BLaER1 treated with 17β-estradiol and CSF1 and Interleukin-3, amounts not matched to agents 10 nM and 100 nM (cell line): ENCODE measurements around the gene TNFRSF12A.
"Not testable (repeated sequence)": the region's sequence is repeated elsewhere in the genome, so short reads cannot be mapped to it uniquely, and the experiment has no call there.

Experiments
- H3K27ac ChIP-seq, 11 experiments: shearing (Covaris generic); formaldehyde crosslinking; 2 replicates each; pipeline ENCODE4 v1.8.1; 2022
- H3K27me3 ChIP-seq, 11 experiments: shearing (Covaris generic); formaldehyde crosslinking; 2 replicates each; pipeline ENCODE4 v1.8.1; 2022
- H3K36me3 ChIP-seq, 11 experiments: shearing (Covaris generic); formaldehyde crosslinking; 2 replicates each; pipeline ENCODE4 v1.8.1; 2022
- H3K4me1 ChIP-seq, 10 experiments: shearing (Covaris generic); formaldehyde crosslinking; 2 replicates each; pipeline ENCODE4 v1.8.1; 2022
- H3K4me2 ChIP-seq, 11 experiments: shearing (Covaris generic); formaldehyde crosslinking; 2 replicates each; pipeline ENCODE4 v1.8.1; 2022
- H3K4me3 ChIP-seq, 10 experiments: shearing (Covaris generic); formaldehyde crosslinking; 2 replicates each; pipeline ENCODE4 v1.8.1; 2022
- H3K9ac ChIP-seq, 11 experiments: shearing (Covaris generic); formaldehyde crosslinking; 2 replicates each; pipeline ENCODE4 v1.8.1; 2022
- H3K9me3 ChIP-seq, 11 experiments: shearing (Covaris generic); formaldehyde crosslinking; replicated peaks in 1 of 11; 2 replicates each; pipeline ENCODE4 v1.8.1; 2022
- H4K20me1 ChIP-seq, 11 experiments: shearing (Covaris generic); formaldehyde crosslinking; 2 replicates each; pipeline ENCODE4 v1.8.1; 2022
- Cebpa-rat ChIP-seq, 11 experiments: shearing (Covaris generic); IDR thresholded peaks; 2 replicates each; pipeline ENCODE4 v1.8.1; 2022

TNFRSF12A gene

DNA sequence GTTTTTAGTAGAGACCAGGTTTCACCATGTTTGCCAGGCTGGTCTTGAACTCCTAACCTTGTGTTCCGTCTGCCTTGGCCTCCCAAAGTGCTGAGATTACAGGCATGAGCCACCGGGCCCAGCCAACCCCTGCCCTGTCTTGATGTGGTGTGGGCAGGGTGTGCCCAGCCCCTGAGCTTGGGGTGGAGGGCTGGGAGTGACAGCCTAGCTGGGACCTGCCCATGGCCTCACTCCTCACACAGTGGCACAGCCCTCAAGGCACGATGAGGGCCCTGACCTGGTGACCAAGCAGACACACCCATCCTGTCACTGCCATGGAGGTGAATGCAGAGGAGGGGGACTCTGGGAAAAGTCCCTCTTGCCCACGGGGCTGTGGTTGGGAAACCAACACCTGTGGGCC lies 48.3 kb downstream of the TNFRSF12A start:
- Histone ChIP-seq H3K4me2 (peak overlapping the region in 5 of 11 experiments; percentile 19 to 40 (median 33); a peak in 3 of 22 replicates), H3K4me1 (peaks cover 17 to 73% (median 61%) of the 10 kb centered on the region in 10 experiments), H4K20me1 (no peaks in the 10 kb centered on the region), H3K27me3 (no peaks in the 10 kb centered on the region), H3K9me3 (peaks cover 0 to 8% (median 5%) of the 10 kb centered on the region in 11 experiments; a peak in 7 of 22 replicates), H3K9ac (no peak overlapping the region), H3K27ac (peak overlapping the region in 4 of 11 experiments; percentile 38 to 58 (median 43); a peak in 7 of 22 replicates), H3K4me3 (no peak overlapping the region), H3K36me3 (no peaks in the 10 kb centered on the region)
- no peak for TF ChIP-seq Cebpa-rat (IDR thresholded peaks at IDR 0.05)

DNA sequence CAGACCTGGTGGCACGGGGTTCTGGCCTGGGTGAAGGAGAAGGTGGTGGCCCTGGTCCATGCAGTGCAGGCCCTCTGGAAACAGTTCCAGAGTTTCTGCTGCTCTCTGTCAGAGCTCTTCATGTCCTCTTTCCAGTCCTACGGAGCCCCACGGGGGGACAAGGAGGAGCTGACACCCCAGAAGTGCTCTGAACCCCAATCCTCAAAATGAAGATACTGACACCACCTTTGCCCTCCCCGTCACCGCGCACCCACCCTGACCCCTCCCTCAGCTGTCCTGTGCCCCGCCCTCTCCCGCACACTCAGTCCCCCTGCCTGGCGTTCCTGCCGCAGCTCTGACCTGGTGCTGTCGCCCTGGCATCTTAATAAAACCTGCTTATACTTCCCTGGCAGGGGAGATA lies 49.0 kb downstream of the TNFRSF12A start:
- not testable (repeated sequence) for H3K4me3 ChIP-seq

DNA sequence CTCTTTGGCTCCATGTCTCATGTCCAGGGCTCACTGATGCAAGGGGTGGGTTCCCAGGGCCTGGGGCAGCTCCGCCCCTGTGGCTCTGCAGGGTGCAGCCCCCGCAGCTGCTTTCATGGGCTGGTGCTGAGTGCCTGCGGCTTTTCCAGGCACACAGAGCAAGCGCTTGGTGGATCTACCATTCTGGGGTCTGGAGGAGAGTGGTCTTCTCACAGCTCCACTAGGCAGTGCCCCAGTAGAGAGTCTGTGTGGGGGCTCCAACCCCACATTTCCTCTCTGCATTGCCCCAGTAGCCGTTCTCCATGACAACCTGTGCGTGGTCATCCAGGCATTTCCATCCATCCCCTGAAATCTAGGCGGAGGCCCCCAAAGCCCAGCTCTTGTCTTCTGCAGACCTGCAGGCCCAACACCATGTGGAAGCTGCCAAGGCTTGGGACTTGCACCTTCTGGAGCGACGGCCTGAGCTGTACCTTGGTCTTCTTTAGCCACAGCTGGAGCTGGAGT lies 50.5 kb downstream of the TNFRSF12A start:
- Histone ChIP-seq H3K4me3 (no peak overlapping the region), H3K9me3 (peaks cover 0 to 8% (median 5%) of the 10 kb centered on the region in 11 experiments; a peak in 7 of 22 replicates), H3K4me1 (peaks cover 30 to 87% (median 74%) of the 10 kb centered on the region in 10 experiments), H3K27ac (peak overlapping the region in 3 of 11 experiments; percentile 15 to 49 (median 33); a peak in 2 of 22 replicates), H3K4me2 (peak overlapping the region in 8 of 11 experiments; percentile 22 to 95 (median 60); a peak in 15 of 22 replicates), H3K36me3 (no peaks in the 10 kb centered on the region), H3K27me3 (no peaks in the 10 kb centered on the region), H3K9ac (no peak overlapping the region), H4K20me1 (no peaks in the 10 kb centered on the region)
- no peak for TF ChIP-seq Cebpa-rat (IDR thresholded peaks at IDR 0.05)

More for the DNA sequence above, 49.0 kb downstream of the TNFRSF12A start:
- not testable (repeated sequence) for H3K36me3 ChIP-seq, H3K9me3 ChIP-seq, H3K27me3 ChIP-seq, H3K9ac ChIP-seq, H4K20me1 ChIP-seq, H3K27ac ChIP-seq
- Histone ChIP-seq H3K4me2 (peak overlapping the region in 1 of 11 experiments; percentile 3; a peak in 1 of 22 replicates), H3K4me1 (peaks cover 24 to 80% (median 67%) of the 10 kb centered on the region in 10 experiments)

DNA sequence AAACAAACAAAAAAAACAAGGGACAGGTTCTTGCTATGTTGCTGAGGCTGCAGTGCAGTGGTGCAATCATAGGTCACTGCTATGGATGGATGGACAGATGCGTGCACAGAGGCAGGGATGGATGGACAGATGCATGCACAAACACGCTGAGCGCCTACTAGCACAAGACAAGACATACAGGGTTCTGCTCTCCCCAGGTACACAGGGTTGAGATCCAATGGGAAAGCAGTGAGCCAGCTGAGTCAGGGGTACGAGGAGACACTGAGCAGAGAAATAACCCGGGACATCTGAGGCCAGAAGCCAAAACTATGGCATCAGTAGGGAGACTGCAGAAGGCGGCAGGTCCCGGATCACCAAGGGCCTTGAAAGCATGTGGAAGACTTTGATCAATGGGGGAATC lies 51.5 kb downstream of the TNFRSF12A start:
- peaks cover 0 to 12% (median 10%) of the 10 kb centered on the region in 11 experiments; a peak in 13 of 22 replicates for H3K9me3 ChIP-seq
- no peaks in the 10 kb centered on the region for H4K20me1 ChIP-seq
- peak overlapping the region in 4 of 11 experiments; percentile 19 to 49 (median 30); a peak in 6 of 22 replicates for H3K27ac ChIP-seq
- H3K27me3 ChIP-seq, result no peaks in the 10 kb centered on the region
- peak overlapping the region in 9 of 11 experiments; percentile 18 to 95 (median 55); a peak in 17 of 22 replicates for H3K4me2 ChIP-seq
- H3K4me3 ChIP-seq, result no peak overlapping the region
- no peak for TF ChIP-seq Cebpa-rat (IDR thresholded peaks at IDR 0.05)
- peaks cover 38 to 89% (median 81%) of the 10 kb centered on the region in 10 experiments for H3K4me1 ChIP-seq
- no peak overlapping the region for H3K9ac ChIP-seq
- no peaks in the 10 kb centered on the region for H3K36me3 ChIP-seq
